Chondrocyte (in vitro differentiated cells): ENCODE results near the gene NLRP9. TPM values are rescaled to one million over a fixed set of nuclear protein-coding genes. Genes with fewer than 3 reads are reported as not detected.

ENCODE experiments used
- DNase-seq: peaks from one replicate; pipeline ENCODE4 v3.0.0; 2021; ENCODE audit warnings: mixed read lengths, low spot score
- H3K27ac Mint-ChIP-seq: one replicate; pipeline ENCODE4 v1.8.0; 2021; ENCODE audit warnings: mild to moderate bottlenecking, moderate library complexity, mixed read lengths; ENCODE audit not compliant: unreplicated experiment
- H3K27me3 Mint-ChIP-seq: 2 replicates; pipeline ENCODE4 v1.8.0; 2021; ENCODE audit warnings: low read depth, mixed read lengths
- H3K36me3 Mint-ChIP-seq: 2 replicates; pipeline ENCODE4 v1.8.0; 2021; ENCODE audit warnings: low read depth, mixed read lengths
- H3K4me1 Mint-ChIP-seq: 2 replicates; pipeline ENCODE4 v1.8.0; 2021; ENCODE audit warnings: low read depth, mild to moderate bottlenecking, mixed read lengths
- H3K4me3 Mint-ChIP-seq: one replicate; pipeline ENCODE4 v1.8.0; 2021; ENCODE audit warnings: mild to moderate bottlenecking, moderate library complexity, mixed read lengths; ENCODE audit not compliant: unreplicated experiment
- H3K9me3 Mint-ChIP-seq: 2 replicates; pipeline ENCODE4 v1.8.0; 2021; ENCODE audit warnings: low read depth, mixed read lengths
- CTCF ChIP-seq: fragments of 200-600 bp; sonication (generic); IDR thresholded peaks from 2 replicates; pipeline ENCODE4 v1.5.0; 2021; ENCODE audit warnings: antibody characterized with exemption, mild to moderate bottlenecking, moderate library complexity
- total RNA-seq: library from RNA; stranded (reverse); gene quantifications from 3 replicates; pipeline ENCODE4 v1.2.1, GENCODE V29; 2021

Gene NLRP9
- total RNA-seq, 1 donor from 2014 or later: not detected

- Mint-ChIP-seq H3K9me3 (peaks cover 12% of the 10 kb centered on the region), H3K4me1 (no peaks in the 10 kb centered on the region), H3K36me3 (no peaks in the 10 kb centered on the region), H3K4me3 (no peak overlapping the region), H3K27me3 (peaks cover 2% of the 10 kb centered on the region), H3K27ac (no peak overlapping the region)
- DNase-seq: no peak
- TF ChIP-seq CTCF: no peak
These were observed 25.2 kb downstream of the NLRP9 start for GRCh38 chr19:55712804-55713631.

- Mint-ChIP-seq H3K4me1 (no peaks in the 10 kb centered on the region), H3K9me3 (peaks cover 15% of the 10 kb centered on the region), H3K36me3 (no peaks in the 10 kb centered on the region), H3K27ac (no peak overlapping the region), H3K4me3 (no peak overlapping the region), H3K27me3 (no peaks in the 10 kb centered on the region)
- TF ChIP-seq CTCF: no peak
- DNase-seq: no peak
These were observed 26.5 kb downstream of the NLRP9 start for GRCh38 chr19:55711719-55712118.

DNA sequence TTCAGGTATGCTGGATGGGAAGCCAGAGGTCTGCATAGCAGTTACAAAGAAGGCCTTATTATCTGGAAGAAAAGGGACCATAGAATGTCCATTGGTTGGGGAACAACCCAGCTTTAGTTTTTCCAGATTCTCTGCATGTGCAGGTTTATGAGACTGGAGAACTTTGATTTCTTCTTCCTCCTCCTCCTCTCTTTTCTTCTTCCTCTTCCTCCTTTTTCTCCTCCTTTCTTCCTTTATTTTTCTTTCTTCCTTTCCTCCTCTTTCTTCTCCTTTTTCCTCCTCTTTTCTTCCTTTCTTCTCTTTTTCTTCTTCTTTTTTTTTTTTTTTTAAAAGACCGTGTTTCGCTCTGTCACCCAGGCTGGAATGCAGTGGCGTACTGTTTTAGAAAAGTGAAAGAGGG, 32.2 kb downstream of the NLRP9 start:
- Mint-ChIP-seq H3K27me3 (no peaks in the 10 kb centered on the region), H3K9me3 (peaks cover 9% of the 10 kb centered on the region)

DNA sequence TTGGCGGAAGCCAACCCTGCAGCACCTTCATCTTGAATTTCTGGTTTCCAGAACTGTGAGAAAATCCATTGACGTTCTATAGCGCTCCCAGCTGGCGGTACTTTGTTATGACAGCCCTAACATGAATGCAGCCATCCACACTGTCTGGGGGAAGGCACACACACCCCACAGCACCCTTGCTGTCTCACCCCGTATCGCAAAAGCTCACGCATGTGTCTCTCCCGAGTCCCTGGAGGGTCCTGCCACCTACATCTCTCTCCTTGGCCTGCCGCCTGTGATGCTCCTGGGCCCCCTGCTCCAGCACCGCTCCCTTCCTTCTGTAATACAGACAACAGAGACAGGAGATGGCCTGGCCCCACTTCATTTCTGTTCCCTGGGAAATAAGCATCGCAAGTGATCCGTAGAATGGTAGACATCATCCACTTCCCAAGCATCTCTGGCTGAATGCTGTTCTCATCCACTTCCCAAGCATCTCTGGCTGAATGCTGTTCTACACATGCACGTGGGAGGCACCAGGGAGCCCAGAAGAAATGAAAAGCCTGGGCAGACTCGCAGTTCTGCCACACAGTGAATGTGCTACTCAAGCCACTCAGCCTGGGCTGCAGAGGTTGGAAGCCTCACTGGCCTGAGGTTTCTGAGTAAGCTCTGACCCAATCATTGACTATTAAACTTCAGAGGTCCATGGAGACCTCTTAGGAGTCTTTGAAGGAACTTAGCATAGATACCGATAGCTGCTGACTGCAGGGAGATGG, 33.5 kb downstream of the NLRP9 start:
- no peak for DNase-seq
- no peaks in the 10 kb centered on the region for H3K27me3 Mint-ChIP-seq
- no peak overlapping the region for H3K27ac Mint-ChIP-seq
- peaks cover 20% of the 10 kb centered on the region for H3K36me3 Mint-ChIP-seq
- TF ChIP-seq CTCF: no peak
- no peaks in the 10 kb centered on the region for H3K4me1 Mint-ChIP-seq
- H3K9me3 Mint-ChIP-seq: peaks cover 7% of the 10 kb centered on the region
- H3K4me3 Mint-ChIP-seq: no peak overlapping the region

More for the DNA sequence above, 32.2 kb downstream of the NLRP9 start:
- DNase-seq: no peak
- no peak for TF ChIP-seq CTCF
- H3K4me3 Mint-ChIP-seq: no peak overlapping the region
- peaks cover 15% of the 10 kb centered on the region for H3K36me3 Mint-ChIP-seq
- H3K27ac Mint-ChIP-seq: no peak overlapping the region
- H3K4me1 Mint-ChIP-seq: no peaks in the 10 kb centered on the region

DNA sequence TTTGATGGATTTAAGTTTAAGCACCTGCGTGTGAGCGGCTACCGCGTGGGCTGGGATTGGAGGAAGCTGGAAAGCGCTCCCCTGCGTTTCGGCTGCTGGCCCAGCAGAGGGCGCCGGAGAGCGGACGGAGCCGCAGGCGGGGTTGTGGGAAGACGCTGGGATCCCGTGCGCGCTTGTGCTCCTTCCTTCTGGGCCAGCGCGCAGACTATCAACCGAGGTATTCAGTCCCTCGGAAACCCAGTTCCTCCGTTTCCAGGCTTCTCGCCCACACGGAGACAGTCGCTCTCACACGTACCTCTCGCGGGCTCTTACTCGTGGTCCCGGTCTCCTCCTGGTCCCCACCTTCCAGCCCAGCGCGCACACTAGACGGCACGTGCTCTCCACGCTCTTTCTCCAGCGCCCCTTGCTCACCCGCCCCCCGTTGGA, 34.4 kb downstream of the NLRP9 start:
- Mint-ChIP-seq H3K4me3 (no peak overlapping the region), H3K27ac (no peak overlapping the region), H3K4me1 (no peaks in the 10 kb centered on the region), H3K9me3 (peaks cover 6% of the 10 kb centered on the region), H3K36me3 (peaks cover 22% of the 10 kb centered on the region), H3K27me3 (no peaks in the 10 kb centered on the region)
- peak; percentile 63 for TF ChIP-seq CTCF
- no peak for DNase-seq
